Endothelial cell of umbilical vein (primary cell): ENCODE measurements around the gene PTCHD1. TPM values are rescaled to one million over a fixed set of nuclear protein-coding genes. Genes with fewer than 3 reads are reported as not detected.

Experiments
- BruUV-seq: library from RNA; stranded (reverse); fragments of 400-500 nt; replicated peaks from 2 replicates; lab custom pipeline; 2021; lab: Mats Ljungman, UMichigan
- CTCF ChIA-PET: fragments of 300-600, 350-600 bp; sonication (Branson Sonifier 250); formaldehyde crosslinking; loops from one replicate; lab custom pipeline; 2021; ENCODE audit warnings: antibody characterized with exemption, inconsistent platforms; lab: Charles Lee
- POLR2A ChIA-PET: fragments of 300-600, 350-600 bp; sonication (Branson Sonifier 250); formaldehyde crosslinking; loops from one replicate; lab custom pipeline; 2021; ENCODE audit warnings: antibody characterized with exemption, inconsistent platforms; lab: Charles Lee
- DNase-seq: peaks from one replicate; pipeline ENCODE4 v3.0.0-alpha.2; 2011; ENCODE audit warnings: low read depth, low spot score
- FAIRE-seq: peaks from 2 replicates; lab custom pipeline; 2011; peaks lifted over from hg19 to GRCh38; lab: Jason Lieb, UNC
- H2AFZ ChIP-seq: 2 replicates; pipeline ENCODE4 v1.6.0; 2012; ENCODE audit warnings: low read depth, low read length, control low read depth, inconsistent platforms
- H3K27ac ChIP-seq: 2 replicates; pipeline ENCODE4 v1.5.1; 2011; ENCODE audit warnings: low read depth, mild to moderate bottlenecking, control low read depth, low read length, moderate library complexity; ENCODE audit not compliant: insufficient read depth
- H3K27me3 ChIP-seq, 2 experiments: 2 replicates each; pipeline versions ENCODE4 v1.6.0 to v1.6.1; 2011; ENCODE audit warnings: low read length in 2 of 2, mixed read lengths in 1 of 2; ENCODE audit not compliant: control insufficient read depth in 2 of 2, insufficient read depth in 2 of 2
- H3K36me3 ChIP-seq, 2 experiments: 2 replicates in 1 of 2; 3 replicates in 1 of 2; pipeline ENCODE4 v1.5.1; 2011; ENCODE audit warnings: low read length in 2 of 2, mild to moderate bottlenecking in 1 of 2, moderate library complexity in 1 of 2; ENCODE audit not compliant: control insufficient read depth in 2 of 2, insufficient read depth in 2 of 2; ENCODE audit errors: extremely low read depth in 1 of 2
- H3K4me1 ChIP-seq: 3 replicates; pipeline ENCODE4 v1.5.1; 2011; ENCODE audit warnings: mild to moderate bottlenecking, low read length; ENCODE audit not compliant: control insufficient read depth, insufficient read depth; ENCODE audit errors: extremely low read depth
- H3K4me2 ChIP-seq: 2 replicates; pipeline ENCODE4 v1.6.1; 2011; ENCODE audit warnings: low read length, control low read depth, mixed read lengths; ENCODE audit not compliant: insufficient read depth
- H3K4me3 ChIP-seq, 3 experiments: fragments of 200-600 bp in 1 of 3; sonication (generic), shearing (Covaris generic) in 1 of 3; replicated peaks in 1 of 3; 2 replicates each; pipeline ENCODE4 v1.5.1; 2011 to 2016; ENCODE audit warnings: control low read depth in 3 of 3, low read length in 3 of 3, mild to moderate bottlenecking in 2 of 3, inconsistent platforms in 1 of 3, low read depth in 1 of 3, moderate library complexity in 1 of 3; ENCODE audit not compliant: insufficient read depth in 1 of 3
- H3K79me2 ChIP-seq: 2 replicates; pipeline ENCODE4 v1.6.0; 2012; ENCODE audit warnings: low read length, inconsistent platforms; ENCODE audit not compliant: control insufficient read depth, insufficient read depth
- H3K9ac ChIP-seq: replicated peaks from 2 replicates; pipeline ENCODE3; 2011; ENCODE audit warnings: low read length, control low read depth; ENCODE audit not compliant: insufficient read depth; ENCODE audit errors: extremely low read depth
- H3K9me1 ChIP-seq: replicated peaks from 3 replicates; pipeline ENCODE4 v1.6.0; 2011; ENCODE audit warnings: mild to moderate bottlenecking, low read length; ENCODE audit not compliant: control insufficient read depth, insufficient read depth; ENCODE audit errors: extremely low read depth
- H3K9me3 ChIP-seq: replicated peaks from 2 replicates; pipeline ENCODE4 v1.5.1; 2012; ENCODE audit warnings: low read length, inconsistent platforms; ENCODE audit not compliant: control insufficient read depth, insufficient read depth
- H4K20me1 ChIP-seq: replicated peaks from 2 replicates; pipeline ENCODE3; 2011; ENCODE audit warnings: mild to moderate bottlenecking, low read length; ENCODE audit not compliant: control insufficient read depth, insufficient read depth; ENCODE audit errors: extremely low read depth
- EZH2 ChIP-seq: IDR thresholded peaks from 2 replicates; pipeline ENCODE4 v1.6.1; 2012; ENCODE audit warnings: borderline replicate concordance, low read depth, mild to moderate bottlenecking, moderate library complexity, low read length, inconsistent platforms; ENCODE audit not compliant: severe bottlenecking
- FOS ChIP-seq: IDR thresholded peaks from 2 replicates; pipeline ENCODE4 v1.6.1; 2011; ENCODE audit warnings: mild to moderate bottlenecking, low read length, moderate library complexity, borderline replicate concordance; ENCODE audit not compliant: insufficient read depth
- GATA2 ChIP-seq: IDR thresholded peaks from 2 replicates; pipeline ENCODE4 v1.7.0; 2011; ENCODE audit warnings: low read depth, mild to moderate bottlenecking, moderate library complexity, mixed read lengths, low read length; ENCODE audit not compliant: insufficient read length, insufficient read depth
- JUN ChIP-seq: IDR thresholded peaks from 2 replicates; pipeline ENCODE4 v1.6.1; 2011; ENCODE audit warnings: borderline replicate concordance, low read depth; ENCODE audit not compliant: insufficient read length, insufficient read depth
- MAX ChIP-seq: IDR thresholded peaks from 2 replicates; pipeline ENCODE4 v1.6.1; 2011; ENCODE audit not compliant: insufficient read depth, insufficient read length
- MYC ChIP-seq: IDR thresholded peaks from one replicate; pipeline ENCODE4 v1.6.1; 2011; ENCODE audit warnings: mild to moderate bottlenecking, low read depth, low read length
- POLR2A ChIP-seq: IDR thresholded peaks from 2 replicates; pipeline ENCODE4 v1.6.1; 2012; ENCODE audit warnings: low read depth, mild to moderate bottlenecking, control low read depth, low read length
- POLR2AphosphoS5 ChIP-seq: IDR thresholded peaks from 2 replicates; pipeline ENCODE4 v1.6.1; 2012; ENCODE audit warnings: low read depth, mild to moderate bottlenecking, control low read depth, low read length, moderate library complexity; ENCODE audit not compliant: insufficient read depth
- dilution Hi-C: fragments of 300-500 bp; cut with MboI; formaldehyde crosslinking; loops from one replicate; pipeline ENCODE4 v1.15.0; 2019; ENCODE audit warnings: low sequenced_read_pairs; ENCODE audit not compliant: extremely low pct_ligation_motif_present
- intact Hi-C: fragments of 100-400 bp; cut with micrococcal nuclease; formaldehyde crosslinking; loops from one replicate; pipeline ENCODE4 v1.10.0; 2022
- polyA plus RNA-seq, 4 experiments: library from polyadenylated mRNA; depleted of rRNA in 3 of 4; stranded (reverse) in 3 of 4; unstranded in 1 of 4; fragments of >200 nt; gene quantifications; 2 replicates each; pipeline versions ENCODE4 v1.2.1 to v1.2.3, GENCODE V29; 2011 to 2012; ENCODE audit warnings: missing spikeins in 1 of 4
- total RNA-seq: library from RNA; stranded (reverse); gene quantifications from 2 replicates; pipeline ENCODE4 v1.2.3, GENCODE V29; 2021

Gene PTCHD1
- total and polyA plus RNA-seq, 2 donors (not counting 3 experiments of a cell fraction or from before 2014, with no cell fraction given): not detected

- Histone ChIP-seq H3K27me3 (no peaks in the 10 kb centered on the region), H3K9me3 (no peaks in the 10 kb centered on the region), H3K9ac (no peak overlapping the region), H3K4me3 (no peak overlapping the region), H2AFZ (no peak overlapping the region), H3K9me1 (no peaks in the 10 kb centered on the region), H3K79me2 (no peaks in the 10 kb centered on the region), H3K4me1 (no peaks in the 10 kb centered on the region), H3K36me3 (no peaks in the 10 kb centered on the region), H4K20me1 (no peaks in the 10 kb centered on the region), H3K4me2 (peak overlapping the region; percentile 16), H3K27ac (no peak overlapping the region)
- dilution Hi-C loops: no loop called here
- FAIRE-seq: no peak
- ChIA-PET POLR2A (no interaction called here), CTCF (no interaction called here)
- intact Hi-C loops: no loop called here
- DNase-seq: peak; percentile 3
- BruUV-seq: no TSS peak
- TF ChIP-seq JUN (no peak), POLR2A (no peak), MYC (no peak), POLR2AphosphoS5 (no peak), MAX (no peak), FOS (no peak), GATA2 (no peak)
These were observed 46.7 kb downstream of the PTCHD1 start for GRCh38 chrX:23381099-23382087.

GRCh38 chrX:23382572-23382971 lies 47.9 kb downstream of the PTCHD1 start:
- no TSS peak for BruUV-seq
- Histone ChIP-seq H3K4me3 (no peak overlapping the region), H3K4me1 (no peaks in the 10 kb centered on the region), H3K9ac (no peak overlapping the region), H2AFZ (no peak overlapping the region), H3K4me2 (no peak overlapping the region), H3K27me3 (no peaks in the 10 kb centered on the region), H3K36me3 (no peaks in the 10 kb centered on the region), H3K9me1 (no peaks in the 10 kb centered on the region), H3K27ac (no peak overlapping the region), H4K20me1 (no peaks in the 10 kb centered on the region), H3K79me2 (no peaks in the 10 kb centered on the region), H3K9me3 (no peaks in the 10 kb centered on the region)
- dilution Hi-C loops (no loop called here), intact Hi-C loops (no loop called here)
- ChIA-PET POLR2A (no interaction called here), CTCF (no interaction called here)
- no peak for DNase-seq
- FAIRE-seq: no peak
- TF ChIP-seq MAX (no peak), GATA2 (no peak), EZH2 (no peak), FOS (no peak), JUN (no peak), POLR2AphosphoS5 (no peak), MYC (no peak)
